Measurements from ENCODE around the gene ZNF574. TPM values are rescaled to one million over a fixed set of nuclear protein-coding genes. Genes with fewer than 3 reads are reported as not detected.

ZNF574 gene
- polyA plus RNA-seq, 1 of the 3 experiments (the other 2 are of a cell fraction) = 8.5 TPM

DNA sequence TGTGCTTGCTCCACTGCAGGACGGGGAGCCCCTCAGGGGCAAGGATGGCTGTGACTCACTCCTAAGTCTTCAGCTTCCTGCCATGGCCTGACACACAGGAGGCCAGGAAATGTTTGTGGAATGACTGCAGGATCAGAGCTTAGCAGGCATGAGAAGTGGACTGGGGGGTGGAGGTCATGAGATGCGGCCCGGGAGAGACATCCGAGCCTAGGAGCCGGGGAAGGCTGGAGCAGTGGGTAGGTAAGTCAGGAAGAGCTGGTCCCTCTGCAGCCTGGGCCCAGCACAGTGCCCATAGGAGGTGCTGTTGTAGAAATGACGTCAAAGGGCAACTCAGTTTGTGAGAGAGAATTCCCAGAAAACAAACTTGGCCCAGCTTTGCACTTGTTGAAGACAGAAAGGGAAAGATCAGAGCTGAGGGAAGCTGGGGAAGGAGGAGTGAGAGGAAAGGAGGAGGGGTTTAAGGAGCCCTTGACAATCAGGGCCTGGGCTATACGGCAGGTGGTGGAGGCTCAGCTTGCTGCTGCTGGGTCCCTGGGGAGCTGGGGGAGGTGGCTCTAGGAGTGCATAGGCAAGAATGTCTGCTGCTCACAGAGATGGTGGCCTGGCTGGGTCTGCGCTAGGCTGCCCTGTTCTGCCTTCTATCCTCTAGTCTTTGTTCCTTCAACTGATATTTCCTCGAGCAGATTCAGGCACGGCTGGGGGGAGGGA lies 37.8 kb downstream of the ZNF574 start:
- Histone ChIP-seq H3K4me2 (peak overlapping the region; percentile 76), H3K9ac (peak overlapping the region; percentile 72), H3F3A (replicated peaks; ENCODE audit: insufficient read depth) (peaks cover 47% of the 10 kb centered on the region), H3K36me3 (replicated peaks in 1 of 2; ENCODE audit: control insufficient read depth in 1 of 2, insufficient read depth in 2 of 2, low read length in 1 of 2) (no peaks in the 10 kb centered on the region), H3K79me2 (ENCODE audit: insufficient read depth) (no peaks in the 10 kb centered on the region), H3K9me2 (no peaks in the 10 kb centered on the region), H3K27ac (ENCODE audit: low read depth in 2 of 2, low read length in 1 of 2) (peak overlapping the region; percentile 1 to 98; a peak in 3 of 4 replicates), H3K4me3 (ENCODE audit: low read depth in 2 of 2, low read length in 1 of 2) (peak overlapping the region in 1 of 2 experiments; percentile 36; a peak in 2 of 4 replicates), H3K27me3 (ENCODE audit: insufficient read depth) (no peaks in the 10 kb centered on the region), H3K4me1 (ENCODE audit: control insufficient read depth in 1 of 2, insufficient read depth in 2 of 2, low read depth in 1 of 2, low read length in 1 of 2) (peaks cover 6 to 40% of the 10 kb centered on the region in 2 experiments; a peak in 3 of 4 replicates), H3K9me3 (no peaks in the 10 kb centered on the region), H4K20me1 (ENCODE audit: insufficient read depth) (no peaks in the 10 kb centered on the region), H2AFZ (ENCODE audit: low read depth) (no peak overlapping the region)
- ChIA-PET CTCF (interaction anchor here (1.4 to 7.3 kb wide), 7 partner anchors 9 to 79 kb away, joined by 3 to 116 read pairs (median 7); partner anchors contain the start of gene POU2F2), POLR2A (interaction anchor here (0.5 kb wide), 1 partner anchor 678 kb away, joined by 4 read pairs; no protein-coding TSS in a partner anchor)
- DNase-seq = no peak
- WGBS (ENCODE audit: low lambda C conversion rate) = 20% methylated on average over 9 of the region's 10 CpGs
- TF ChIP-seq GABPA (IDR thresholded peaks at IDR 0.05; ENCODE audit: low read depth) = no peak
- TF ChIP-seq, protein P1, sequence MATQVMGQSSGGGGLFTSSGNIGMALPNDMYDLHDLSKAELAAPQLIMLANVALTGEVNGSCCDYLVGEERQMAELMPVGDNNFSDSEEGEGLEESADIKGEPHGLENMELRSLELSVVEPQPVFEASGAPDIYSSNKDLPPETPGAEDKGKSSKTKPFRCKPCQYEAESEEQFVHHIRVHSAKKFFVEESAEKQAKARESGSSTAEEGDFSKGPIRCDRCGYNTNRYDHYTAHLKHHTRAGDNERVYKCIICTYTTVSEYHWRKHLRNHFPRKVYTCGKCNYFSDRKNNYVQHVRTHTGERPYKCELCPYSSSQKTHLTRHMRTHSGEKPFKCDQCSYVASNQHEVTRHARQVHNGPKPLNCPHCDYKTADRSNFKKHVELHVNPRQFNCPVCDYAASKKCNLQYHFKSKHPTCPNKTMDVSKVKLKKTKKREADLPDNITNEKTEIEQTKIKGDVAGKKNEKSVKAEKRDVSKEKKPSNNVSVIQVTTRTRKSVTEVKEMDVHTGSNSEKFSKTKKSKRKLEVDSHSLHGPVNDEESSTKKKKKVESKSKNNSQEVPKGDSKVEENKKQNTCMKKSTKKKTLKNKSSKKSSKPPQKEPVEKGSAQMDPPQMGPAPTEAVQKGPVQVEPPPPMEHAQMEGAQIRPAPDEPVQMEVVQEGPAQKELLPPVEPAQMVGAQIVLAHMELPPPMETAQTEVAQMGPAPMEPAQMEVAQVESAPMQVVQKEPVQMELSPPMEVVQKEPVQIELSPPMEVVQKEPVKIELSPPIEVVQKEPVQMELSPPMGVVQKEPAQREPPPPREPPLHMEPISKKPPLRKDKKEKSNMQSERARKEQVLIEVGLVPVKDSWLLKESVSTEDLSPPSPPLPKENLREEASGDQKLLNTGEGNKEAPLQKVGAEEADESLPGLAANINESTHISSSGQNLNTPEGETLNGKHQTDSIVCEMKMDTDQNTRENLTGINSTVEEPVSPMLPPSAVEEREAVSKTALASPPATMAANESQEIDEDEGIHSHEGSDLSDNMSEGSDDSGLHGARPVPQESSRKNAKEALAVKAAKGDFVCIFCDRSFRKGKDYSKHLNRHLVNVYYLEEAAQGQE (IDR thresholded peaks at IDR 0.05; ENCODE audit: low read depth, low read length) = peak; percentile 68; the same call in 1 of the 2 replicates
- no peak for TF ChIP-seq EZH2phosphoT487 (IDR thresholded peaks at IDR 0.05; ENCODE audit: borderline replicate concordance, low read depth)
- TF ChIP-seq POLR2AphosphoS5 (IDR thresholded peaks at IDR 0.05; ENCODE audit: low read depth, low read length) = no peak
- no peak for TF ChIP-seq CHD2 (IDR thresholded peaks at IDR 0.05; ENCODE audit: low read length, partially characterized antibody)
- peak; percentile 98 for TF ChIP-seq FOSL2 (IDR thresholded peaks at IDR 0.05; ENCODE audit: borderline replicate concordance, low read depth)
- TF ChIP-seq, protein P2, sequence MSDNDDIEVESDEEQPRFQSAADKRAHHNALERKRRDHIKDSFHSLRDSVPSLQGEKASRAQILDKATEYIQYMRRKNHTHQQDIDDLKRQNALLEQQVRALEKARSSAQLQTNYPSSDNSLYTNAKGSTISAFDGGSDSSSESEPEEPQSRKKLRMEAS (IDR thresholded peaks at IDR 0.05; ENCODE audit: low read depth) = peak; percentile 63
- no peak; the same call in 1 of the 2 replicates for TF ChIP-seq TAF1 (IDR thresholded peaks at IDR 0.05; ENCODE audit: borderline replicate concordance, low read depth, low read length)
- TF ChIP-seq MXI1 (IDR thresholded peaks at IDR 0.05; ENCODE audit: low read depth, low read length) = no peak
- no peak for TF ChIP-seq RFX5 (IDR thresholded peaks at IDR 0.05; ENCODE audit: low read length)
- TF ChIP-seq, protein P3, sequence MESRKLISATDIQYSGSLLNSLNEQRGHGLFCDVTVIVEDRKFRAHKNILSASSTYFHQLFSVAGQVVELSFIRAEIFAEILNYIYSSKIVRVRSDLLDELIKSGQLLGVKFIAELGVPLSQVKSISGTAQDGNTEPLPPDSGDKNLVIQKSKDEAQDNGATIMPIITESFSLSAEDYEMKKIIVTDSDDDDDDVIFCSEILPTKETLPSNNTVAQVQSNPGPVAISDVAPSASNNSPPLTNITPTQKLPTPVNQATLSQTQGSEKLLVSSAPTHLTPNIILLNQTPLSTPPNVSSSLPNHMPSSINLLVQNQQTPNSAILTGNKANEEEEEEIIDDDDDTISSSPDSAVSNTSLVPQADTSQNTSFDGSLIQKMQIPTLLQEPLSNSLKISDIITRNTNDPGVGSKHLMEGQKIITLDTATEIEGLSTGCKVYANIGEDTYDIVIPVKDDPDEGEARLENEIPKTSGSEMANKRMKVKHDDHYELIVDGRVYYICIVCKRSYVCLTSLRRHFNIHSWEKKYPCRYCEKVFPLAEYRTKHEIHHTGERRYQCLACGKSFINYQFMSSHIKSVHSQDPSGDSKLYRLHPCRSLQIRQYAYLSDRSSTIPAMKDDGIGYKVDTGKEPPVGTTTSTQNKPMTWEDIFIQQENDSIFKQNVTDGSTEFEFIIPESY (IDR thresholded peaks at IDR 0.05; ENCODE audit: borderline replicate concordance, low read depth) = peak; percentile 53; the same call in 1 of the 2 replicates
- TF ChIP-seq RCOR1 (IDR thresholded peaks at IDR 0.05; ENCODE audit: low read length) = no peak
- peak; percentile 47; the same call in 1 of the 2 replicates for TF ChIP-seq TEAD4 (IDR thresholded peaks at IDR 0.05; ENCODE audit: borderline replicate concordance, insufficient read depth)
- TF ChIP-seq, protein P4, sequence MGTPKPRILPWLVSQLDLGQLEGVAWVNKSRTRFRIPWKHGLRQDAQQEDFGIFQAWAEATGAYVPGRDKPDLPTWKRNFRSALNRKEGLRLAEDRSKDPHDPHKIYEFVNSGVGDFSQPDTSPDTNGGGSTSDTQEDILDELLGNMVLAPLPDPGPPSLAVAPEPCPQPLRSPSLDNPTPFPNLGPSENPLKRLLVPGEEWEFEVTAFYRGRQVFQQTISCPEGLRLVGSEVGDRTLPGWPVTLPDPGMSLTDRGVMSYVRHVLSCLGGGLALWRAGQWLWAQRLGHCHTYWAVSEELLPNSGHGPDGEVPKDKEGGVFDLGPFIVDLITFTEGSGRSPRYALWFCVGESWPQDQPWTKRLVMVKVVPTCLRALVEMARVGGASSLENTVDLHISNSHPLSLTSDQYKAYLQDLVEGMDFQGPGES (IDR thresholded peaks at IDR 0.05; ENCODE audit: low read depth, low read length) = no peak
- TF ChIP-seq EP300 (IDR thresholded peaks at IDR 0.05; ENCODE audit: borderline replicate concordance in 1 of 2, low read depth in 1 of 2, low read length in 1 of 2) = peak in 1 of 2 experiments; percentile 88; a peak in 1 of 4 replicates
- TF ChIP-seq, protein P5, sequence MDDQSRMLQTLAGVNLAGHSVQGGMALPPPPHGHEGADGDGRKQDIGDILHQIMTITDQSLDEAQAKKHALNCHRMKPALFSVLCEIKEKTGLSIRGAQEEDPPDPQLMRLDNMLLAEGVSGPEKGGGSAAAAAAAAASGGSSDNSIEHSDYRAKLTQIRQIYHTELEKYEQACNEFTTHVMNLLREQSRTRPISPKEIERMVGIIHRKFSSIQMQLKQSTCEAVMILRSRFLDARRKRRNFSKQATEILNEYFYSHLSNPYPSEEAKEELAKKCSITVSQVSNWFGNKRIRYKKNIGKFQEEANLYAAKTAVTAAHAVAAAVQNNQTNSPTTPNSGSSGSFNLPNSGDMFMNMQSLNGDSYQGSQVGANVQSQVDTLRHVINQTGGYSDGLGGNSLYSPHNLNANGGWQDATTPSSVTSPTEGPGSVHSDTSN (IDR thresholded peaks at IDR 0.05) = peak; percentile 62
- TF ChIP-seq GATA2 (CRISPR knock-in tag; IDR thresholded peaks at IDR 0.05) = no peak
- TF ChIP-seq SMC3 (IDR thresholded peaks at IDR 0.05; ENCODE audit: low read depth, low read length) = no peak
- TF ChIP-seq, protein P6, sequence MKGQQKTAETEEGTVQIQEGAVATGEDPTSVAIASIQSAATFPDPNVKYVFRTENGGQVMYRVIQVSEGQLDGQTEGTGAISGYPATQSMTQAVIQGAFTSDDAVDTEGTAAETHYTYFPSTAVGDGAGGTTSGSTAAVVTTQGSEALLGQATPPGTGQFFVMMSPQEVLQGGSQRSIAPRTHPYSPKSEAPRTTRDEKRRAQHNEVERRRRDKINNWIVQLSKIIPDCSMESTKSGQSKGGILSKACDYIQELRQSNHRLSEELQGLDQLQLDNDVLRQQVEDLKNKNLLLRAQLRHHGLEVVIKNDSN (IDR thresholded peaks at IDR 0.05; ENCODE audit: borderline replicate concordance, low read depth) = 0 out of 2 replicates have a peak, but pooled peaks have one; percentile 32
- TF ChIP-seq, protein P7, sequence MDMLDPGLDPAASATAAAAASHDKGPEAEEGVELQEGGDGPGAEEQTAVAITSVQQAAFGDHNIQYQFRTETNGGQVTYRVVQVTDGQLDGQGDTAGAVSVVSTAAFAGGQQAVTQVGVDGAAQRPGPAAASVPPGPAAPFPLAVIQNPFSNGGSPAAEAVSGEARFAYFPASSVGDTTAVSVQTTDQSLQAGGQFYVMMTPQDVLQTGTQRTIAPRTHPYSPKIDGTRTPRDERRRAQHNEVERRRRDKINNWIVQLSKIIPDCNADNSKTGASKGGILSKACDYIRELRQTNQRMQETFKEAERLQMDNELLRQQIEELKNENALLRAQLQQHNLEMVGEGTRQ (IDR thresholded peaks at IDR 0.05; ENCODE audit: borderline replicate concordance, low read depth, low read length) = no peak
- TF ChIP-seq NFIC (IDR thresholded peaks at IDR 0.05; ENCODE audit: borderline replicate concordance) = peak; percentile 64; the same call in 1 of the 2 replicates
